ENCODE measurements around the gene GPX4.
A peak's percentile ranks its signal among the peaks of the same experiment; 100 is the strongest.
"Not testable (repeated sequence)": the region's sequence is repeated elsewhere in the genome, so short reads cannot be mapped to it uniquely, and the experiment has no call there.

GPX4 gene

DNA sequence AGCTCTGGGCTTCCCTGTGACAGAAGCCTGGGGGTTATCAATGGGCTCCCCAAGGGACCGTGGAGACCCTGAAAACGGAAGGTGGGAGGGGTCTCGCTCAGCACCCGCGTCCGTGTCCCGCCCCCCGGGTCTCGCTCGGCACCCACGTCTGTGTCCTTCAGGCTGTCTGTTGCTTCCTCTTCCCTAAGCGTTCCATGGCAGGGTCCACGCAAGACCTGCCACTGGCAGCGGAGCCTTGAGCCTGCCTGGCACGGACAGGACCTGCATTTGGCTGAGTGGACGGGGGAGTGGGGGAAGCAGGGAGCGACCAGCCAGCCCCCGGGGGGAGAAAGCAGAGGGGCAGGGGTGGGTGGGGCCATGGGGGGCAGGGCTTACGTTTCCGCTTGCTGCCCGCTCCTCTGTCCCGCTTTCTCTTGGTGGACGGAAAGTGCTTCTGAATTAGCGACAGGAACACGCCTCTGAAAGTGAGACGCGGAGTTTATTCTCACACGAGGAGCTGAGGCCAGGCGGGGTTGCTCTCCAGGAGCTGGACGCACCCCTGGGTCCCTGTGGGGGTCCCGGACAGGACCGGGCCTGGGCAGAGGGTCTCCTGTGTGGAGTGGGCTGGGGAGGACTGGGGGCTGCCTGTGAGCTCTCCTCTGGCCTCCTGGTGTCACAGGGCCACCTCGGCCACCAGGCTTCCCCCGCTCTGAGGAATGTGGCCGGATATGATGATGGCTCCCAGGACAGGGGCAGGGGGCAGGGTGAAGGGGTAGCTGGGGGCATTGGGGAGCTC, 12.0 kb downstream of the GPX4 start:
- no peak for DNase-seq

DNA sequence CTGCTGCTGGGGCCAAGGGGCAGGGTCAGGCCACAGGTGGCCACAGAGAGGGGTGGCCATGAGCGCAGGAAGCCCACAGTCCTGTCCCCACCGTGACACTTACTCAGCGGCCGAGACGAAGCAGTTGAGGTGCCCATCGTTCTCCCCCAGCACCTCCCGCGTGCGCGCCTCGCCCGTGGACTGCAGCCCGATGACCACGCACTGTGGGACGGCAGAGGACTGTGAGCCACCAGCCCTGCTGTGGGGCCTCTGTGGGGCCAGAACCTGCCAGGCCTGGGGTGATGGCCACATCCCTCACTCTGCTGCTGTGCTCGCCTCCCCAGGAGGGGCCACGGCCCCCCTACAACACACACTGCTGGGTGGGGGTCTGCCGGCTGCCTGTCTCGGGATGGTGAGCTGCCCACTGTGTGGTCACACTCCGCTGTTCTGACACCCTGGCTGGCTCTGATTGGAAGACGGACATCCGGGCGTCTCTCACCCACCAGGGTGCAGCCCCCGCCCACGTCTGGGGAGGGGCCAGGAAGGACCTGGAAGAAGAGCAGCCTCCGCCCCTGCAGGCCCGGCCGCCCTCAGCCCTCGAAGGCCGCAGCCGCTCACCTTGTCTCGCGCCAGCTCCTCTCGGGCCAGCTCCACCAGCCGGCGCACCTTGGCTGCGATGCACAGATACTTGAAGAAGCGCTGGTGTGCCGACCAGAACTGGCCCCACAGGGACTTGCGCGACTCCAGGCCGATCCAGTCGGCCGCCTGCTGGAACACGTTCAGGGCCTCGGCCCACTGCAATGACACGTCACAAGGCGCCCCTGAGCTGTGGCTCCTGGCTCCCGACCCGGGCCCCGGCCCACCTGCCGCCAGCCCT, 13.2 kb downstream of the GPX4 start:
- no peak for DNase-seq

- no peak for DNase-seq
These were observed 13.9 kb downstream of the GPX4 start for GRCh38 chr19:1117654-1118053.

GRCh38 chr19:1118999-1119398, 15.2 kb downstream of the GPX4 start:
- no peak for DNase-seq

- DNase-seq, result no peak
These were observed 15.9 kb downstream of the GPX4 start for GRCh38 chr19:1119475-1120217.

GRCh38 chr19:1121395-1121794, 17.6 kb downstream of the GPX4 start:
- no peak for DNase-seq

- DNase-seq, result no peak
These were observed 18.5 kb downstream of the GPX4 start for GRCh38 chr19:1122021-1122971.

- DNase-seq, result peak; percentile 52
These were observed 19.2 kb downstream of the GPX4 start for GRCh38 chr19:1122972-1123363.

GRCh38 chr19:1123381-1123780, 19.6 kb downstream of the GPX4 start:
- DNase-seq, result no peak

DNA sequence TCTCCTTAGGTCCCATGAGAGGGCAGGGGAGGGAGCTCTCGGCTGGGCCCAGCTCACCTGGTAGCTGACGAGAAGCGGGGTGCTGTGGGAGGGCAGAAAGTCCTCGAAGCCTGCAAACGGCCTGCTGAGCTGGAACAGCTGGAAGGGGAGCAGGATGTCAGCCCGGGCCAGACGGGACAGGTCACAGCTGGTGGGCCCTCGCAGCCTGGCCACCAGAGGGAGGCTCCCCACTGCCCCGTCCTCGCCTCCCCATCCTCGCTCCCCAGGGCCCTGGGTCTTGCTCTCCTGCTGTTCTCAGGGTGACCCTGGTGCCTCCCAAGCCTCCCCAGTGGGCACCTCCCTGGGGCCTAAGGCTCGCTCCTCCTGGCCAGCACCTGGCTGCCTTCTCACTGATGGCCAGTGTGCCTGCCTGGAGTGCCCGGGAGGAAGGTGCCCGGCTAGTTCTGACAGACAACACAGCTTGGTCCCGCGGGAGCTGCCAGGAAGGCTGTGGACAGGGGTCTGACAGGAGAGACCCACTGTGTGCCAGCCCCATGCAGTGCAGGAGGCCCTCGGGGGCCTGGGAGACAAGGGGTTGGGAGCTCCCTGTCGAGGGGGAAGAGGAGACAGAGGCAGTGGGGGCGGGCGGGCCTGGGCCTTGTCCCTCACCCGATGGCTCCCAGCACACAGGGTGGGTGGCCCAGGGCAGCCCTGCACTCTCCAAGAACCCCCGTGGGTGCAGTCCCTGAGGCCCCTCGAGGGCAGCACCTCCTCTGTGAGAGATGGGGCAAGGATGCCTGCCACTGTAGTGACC, 20.3 kb downstream of the GPX4 start:
- no peak for DNase-seq

DNA sequence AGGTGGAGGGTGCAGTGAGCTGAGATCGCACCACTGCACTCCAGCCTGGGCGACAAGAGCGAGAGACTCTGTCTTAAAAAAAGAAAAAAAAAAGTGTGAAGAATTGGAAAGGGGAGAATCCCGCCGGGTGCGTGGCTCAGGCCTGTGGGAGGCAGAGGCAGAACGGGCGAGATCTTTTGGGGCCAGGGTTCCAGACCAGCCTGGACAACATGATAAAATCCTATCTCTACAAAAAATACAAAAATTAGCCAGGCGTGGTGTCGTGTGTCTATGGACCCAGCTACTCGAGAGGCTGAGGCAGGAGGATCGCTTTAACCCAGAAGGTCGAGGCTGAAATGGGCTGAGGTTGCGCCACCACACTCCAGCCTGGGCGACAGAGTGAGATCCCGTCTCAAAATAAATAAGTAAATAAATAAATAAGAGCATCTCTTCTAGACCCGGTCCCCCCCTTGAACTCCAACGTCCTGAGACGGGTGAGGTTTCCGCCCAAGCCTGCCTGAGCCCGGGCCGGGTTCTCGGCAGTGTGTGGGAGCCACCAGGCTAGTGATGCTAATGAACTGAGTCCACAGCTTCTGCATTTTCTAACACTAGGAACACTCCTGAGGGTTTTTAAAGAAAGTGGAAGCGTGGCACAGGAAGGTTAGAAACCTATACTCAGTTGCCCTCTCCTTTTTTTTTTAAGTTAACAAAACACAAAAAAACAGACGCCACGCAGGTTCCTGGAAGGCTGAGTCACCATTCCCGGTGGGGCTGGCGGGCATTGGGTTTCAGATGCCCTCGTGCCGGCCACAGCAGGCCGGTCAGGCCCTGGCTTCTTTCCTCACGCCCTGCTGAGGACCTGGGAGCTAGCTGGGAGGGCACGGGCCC, 22.0 kb downstream of the GPX4 start:
- no peak for DNase-seq

- DNase-seq, result no peak
These were observed 23.4 kb downstream of the GPX4 start for GRCh38 chr19:1126984-1127760.

DNA sequence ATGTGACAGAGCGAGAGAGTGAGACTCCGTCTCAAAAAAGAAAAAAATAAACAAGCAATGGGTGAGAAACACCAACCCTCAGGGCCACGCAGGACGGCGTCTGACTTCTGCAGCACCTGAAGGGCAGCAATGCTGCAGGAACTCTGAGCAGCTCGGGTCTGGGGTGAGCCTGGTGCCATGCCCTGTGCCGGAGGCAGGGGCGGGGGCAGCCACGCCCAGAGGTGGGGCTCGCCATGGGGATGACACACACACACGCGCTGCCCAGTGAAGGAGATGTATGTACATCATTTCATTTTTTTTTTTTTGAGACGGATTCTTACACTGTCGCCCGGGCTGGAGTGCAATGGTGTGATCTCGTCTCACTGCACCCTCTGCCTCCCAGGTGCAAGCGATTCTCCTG, 24.3 kb downstream of the GPX4 start:
- DNase-seq, result no peak

DNA sequence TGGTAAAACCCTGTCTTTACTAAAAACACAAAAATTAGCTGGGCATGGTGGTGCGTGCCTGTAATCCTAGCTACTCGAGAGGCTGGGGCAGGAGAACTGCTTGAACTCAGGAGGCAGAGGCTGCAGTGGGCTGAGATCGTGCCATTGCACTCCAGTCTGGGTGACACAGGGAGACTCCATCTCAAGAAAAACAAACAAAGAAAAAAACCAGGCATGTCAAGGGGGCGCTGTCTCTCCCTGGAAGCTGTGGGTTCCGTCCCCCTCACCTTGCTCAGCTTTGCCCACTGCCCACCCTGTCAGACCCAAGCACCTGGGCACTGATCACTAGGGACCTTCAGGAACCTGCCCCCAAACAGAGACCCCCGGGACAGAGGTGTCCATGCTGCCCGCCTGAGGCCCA, 25.3 kb downstream of the GPX4 start:
- not testable (repeated sequence) for DNase-seq

DNA sequence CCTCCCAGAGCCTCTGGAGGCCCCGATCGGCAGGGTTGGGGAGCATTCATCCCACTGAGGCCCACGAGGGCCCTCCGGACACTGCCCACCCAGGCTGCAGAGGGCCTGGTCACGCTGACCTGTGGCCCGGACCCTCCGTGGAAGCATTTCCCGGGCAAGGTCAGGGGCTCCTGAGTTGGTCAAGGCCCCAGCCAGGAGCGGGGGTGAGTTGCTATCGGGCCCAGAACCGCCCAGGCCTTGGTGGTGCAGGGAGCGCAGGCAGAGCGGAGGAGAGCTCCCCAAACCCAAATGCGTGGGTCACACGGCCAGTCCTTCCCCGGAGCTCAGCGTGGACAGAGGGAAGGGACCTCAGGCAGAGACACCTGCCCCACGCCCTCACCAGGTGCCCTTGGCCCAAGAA, 25.7 kb downstream of the GPX4 start:
- no peak for DNase-seq

DNA sequence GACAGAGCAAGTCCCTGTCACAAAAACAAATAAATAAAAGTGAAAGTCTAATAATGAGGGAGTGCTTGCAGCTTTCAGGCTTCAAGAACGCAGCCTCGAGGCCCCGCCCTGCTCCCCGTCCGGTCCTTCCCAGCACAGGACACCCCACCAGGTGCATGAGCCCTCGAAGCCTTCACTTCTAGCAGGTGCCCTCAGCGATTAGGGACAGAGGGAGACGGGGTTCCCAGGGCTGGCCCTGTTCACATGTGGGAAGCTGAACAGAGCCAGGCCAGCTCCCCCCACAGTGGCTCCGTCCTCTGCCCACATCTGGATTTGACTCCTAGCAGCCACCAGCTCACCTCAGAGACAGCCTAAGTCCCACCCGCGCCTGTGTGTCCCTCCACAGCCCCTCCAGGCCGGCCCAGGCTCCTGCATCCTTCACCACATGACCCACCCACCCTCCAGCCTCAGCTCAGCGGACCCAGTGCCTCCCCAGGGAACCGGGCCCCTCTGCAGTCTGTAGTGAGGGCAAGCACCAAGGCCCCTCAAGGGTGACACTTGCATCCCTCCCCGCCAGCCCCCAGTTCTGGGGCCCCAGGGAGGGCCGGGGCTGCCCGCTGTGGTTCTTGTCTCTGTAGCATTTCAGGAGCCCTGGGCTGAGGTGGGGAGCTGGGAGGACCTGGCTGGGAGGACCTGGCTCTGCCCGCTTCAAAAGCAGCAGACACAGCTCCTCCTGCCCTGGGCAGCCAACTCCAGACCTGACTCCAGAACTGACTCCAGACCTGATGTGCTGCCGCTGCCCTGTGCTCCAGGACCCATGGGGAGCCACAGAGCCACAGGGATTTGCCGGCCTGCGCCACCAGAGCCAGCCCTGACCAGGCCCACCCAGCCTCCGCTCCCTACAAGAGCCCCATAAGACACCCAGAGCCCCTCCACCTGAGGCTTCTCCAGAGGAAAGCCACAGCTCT, 27.2 kb downstream of the GPX4 start:
- peak; percentile 57 for DNase-seq

DNA sequence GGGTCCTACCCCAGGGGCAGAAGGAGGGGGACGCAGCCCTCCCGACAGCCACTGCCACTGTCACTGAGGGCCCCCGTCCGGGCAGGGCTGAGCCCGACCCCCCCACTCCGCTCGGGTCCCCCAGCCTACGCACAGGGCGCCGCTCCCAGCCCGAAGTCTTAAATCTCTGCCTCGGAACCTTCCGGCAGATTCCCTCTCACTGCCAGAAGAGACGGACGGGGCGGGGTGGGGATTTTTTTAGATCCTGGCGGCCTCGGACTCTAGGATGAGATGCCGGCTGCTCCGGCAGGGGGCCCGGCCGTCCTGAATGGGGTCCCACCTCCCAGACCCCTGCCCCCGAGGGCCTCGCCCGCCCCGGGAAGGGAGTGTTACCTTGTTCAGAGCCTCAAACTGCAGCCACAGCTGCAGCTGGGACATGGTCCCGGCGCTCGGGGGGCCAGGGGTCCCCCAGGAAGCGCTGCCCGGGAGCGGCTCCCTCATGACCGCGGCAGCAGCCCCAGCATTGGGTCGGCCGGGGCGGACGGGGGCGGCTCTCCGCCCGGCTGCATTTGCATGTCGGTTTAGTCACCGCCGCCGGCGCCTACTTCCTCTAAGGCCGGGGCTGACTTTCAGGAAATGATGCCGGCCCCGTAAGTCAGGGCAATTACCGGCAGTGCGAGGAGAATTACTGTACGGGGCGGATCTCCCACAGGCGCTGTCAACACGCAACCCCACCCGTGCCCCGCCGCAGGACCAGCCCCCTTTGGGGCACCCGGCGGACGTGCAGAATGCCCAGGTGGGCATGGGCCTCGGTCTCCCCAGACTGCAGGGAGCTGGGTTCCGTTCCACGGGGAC, 28.1 kb downstream of the GPX4 start:
- peak; percentile 90 for DNase-seq

All from stimulated activated CD4-positive, alpha-beta T cell treated with anti-CD3 and anti-CD28 coated beads, Interleukin-4, amount 100 ng/mL, for 24 hours (primary cell).